Endometrial microvascular endothelial cells (primary cell): Measurements from ENCODE around the gene CD34. TPM values are rescaled to one million over a fixed set of nuclear protein-coding genes. Genes with fewer than 3 reads are reported as not detected.

Experiments
- in situ Hi-C: cut with HindIII; loops from 2 replicates; pipeline ENCODE4 v1.10.0; 2017; ENCODE audit warnings: low sequenced_read_pairs, low pct_unique_long_range_greater_than_20kb; ENCODE audit errors: inconsistent ontology term
- total RNA-seq: library from RNA; depleted of rRNA; stranded (reverse); fragments of >200 nt; gene quantifications from one replicate; pipeline ENCODE4 v1.2.3, GENCODE V29; 2015; ENCODE audit errors: inconsistent ontology term

CD34 gene
- total RNA-seq, 1 donor from 2014 or later = 22.7 TPM

- in situ Hi-C loops = no loop called here
Observed at GRCh38 chr1:207866471-207867135, 44.3 kb downstream of the CD34 start.

GRCh38 chr1:207863893-207864535 is 46.9 kb downstream of the CD34 start:
- in situ Hi-C loops = no loop called here

GRCh38 chr1:207862241-207862787 is 48.6 kb downstream of the CD34 start:
- in situ Hi-C loops = no loop called here

GRCh38 chr1:207861442-207862177 is 49.3 kb downstream of the CD34 start:
- in situ Hi-C loops = no loop called here

GRCh38 chr1:207860531-207860930 is 50.4 kb downstream of the CD34 start:
- in situ Hi-C loops = no loop called here

GRCh38 chr1:207858806-207859205 is 52.1 kb downstream of the CD34 start:
- in situ Hi-C loops = no loop called here

- in situ Hi-C loops = no loop called here
Observed at GRCh38 chr1:207858281-207858680, 52.6 kb downstream of the CD34 start.

- in situ Hi-C loops = no loop called here
Observed at GRCh38 chr1:207857447-207857846, 53.5 kb downstream of the CD34 start.

GRCh38 chr1:207856276-207857023 is 54.5 kb downstream of the CD34 start:
- in situ Hi-C loops = no loop called here

GRCh38 chr1:207854001-207854400 is 56.9 kb downstream of the CD34 start:
- in situ Hi-C loops = no loop called here

GRCh38 chr1:207853372-207853757 is 57.6 kb downstream of the CD34 start:
- in situ Hi-C loops = no loop called here

- in situ Hi-C loops = no loop called here
Observed at GRCh38 chr1:207852576-207853371, 58.2 kb downstream of the CD34 start.

GRCh38 chr1:207851696-207852095 is 59.2 kb downstream of the CD34 start:
- in situ Hi-C loops = no loop called here

GRCh38 chr1:207850621-207851407 is 60.1 kb downstream of the CD34 start:
- in situ Hi-C loops = no loop called here

GRCh38 chr1:207849646-207850045 is 61.3 kb downstream of the CD34 start:
- in situ Hi-C loops = no loop called here

GRCh38 chr1:207849016-207849415 is 61.9 kb downstream of the CD34 start:
- in situ Hi-C loops = no loop called here

GRCh38 chr1:207848234-207848633 is 62.7 kb downstream of the CD34 start:
- in situ Hi-C loops = no loop called here

GRCh38 chr1:207847116-207847515 is 63.8 kb downstream of the CD34 start:
- in situ Hi-C loops = no loop called here
